Fibroblast of villous mesenchyme (primary cell): ENCODE results near the gene PRDM16. TPM values are rescaled to one million over a fixed set of nuclear protein-coding genes. Genes with fewer than 3 reads are reported as not detected.

Source experiments
- DNase-seq: peaks from one replicate; pipeline ENCODE4 v3.0.0-alpha.2; 2010; ENCODE audit warnings: low read depth
- H3K4me3 ChIP-seq: 2 replicates; pipeline ENCODE4 v1.5.1; 2011; ENCODE audit warnings: low read depth, mild to moderate bottlenecking, low read length
- CTCF ChIP-seq: IDR thresholded peaks from 2 replicates; pipeline ENCODE4 v1.5.1; 2012; ENCODE audit warnings: low read depth, mild to moderate bottlenecking, low read length; ENCODE audit not compliant: insufficient read depth
- total RNA-seq: library from RNA; depleted of rRNA; stranded (reverse); fragments of >200 nt; gene quantifications from 2 replicates; pipeline ENCODE4 v1.2.3, GENCODE V29; 2012

The PRDM16 gene
- total RNA-seq, 1 donor = 1.7 TPM

GRCh38 chr1:3427711-3428704 is 359.0 kb downstream of the PRDM16 start:
- no peak for DNase-seq
- TF ChIP-seq CTCF = no peak
- no peak overlapping the region for H3K4me3 ChIP-seq

DNA sequence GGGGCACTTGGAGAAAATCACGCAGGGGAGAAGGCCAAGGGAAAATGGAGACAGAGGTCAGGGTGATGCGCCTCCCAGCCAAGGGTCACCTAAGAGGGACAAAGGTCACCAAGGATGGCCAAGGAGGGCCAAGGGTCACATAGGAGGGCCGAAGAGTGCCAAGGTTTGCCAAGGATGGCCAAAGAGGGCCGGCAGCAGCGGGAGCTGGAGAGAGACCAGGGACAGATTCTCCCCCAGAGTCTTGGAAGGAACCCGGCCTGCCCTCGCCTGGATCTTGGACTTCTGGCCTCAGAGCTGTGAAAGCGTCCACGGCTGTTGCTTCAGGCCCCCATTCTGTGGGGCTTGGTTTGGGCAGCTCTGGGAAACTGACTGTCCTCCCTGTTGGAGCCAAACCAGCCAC is 359.9 kb downstream of the PRDM16 start:
- DNase-seq = no peak
- H3K4me3 ChIP-seq = no peak overlapping the region
- TF ChIP-seq CTCF = no peak

GRCh38 chr1:3429320-3429719 is 360.3 kb downstream of the PRDM16 start:
- no peak for DNase-seq

GRCh38 chr1:3429766-3430165 is 360.8 kb downstream of the PRDM16 start:
- H3K4me3 ChIP-seq = no peak overlapping the region
- no peak for TF ChIP-seq CTCF
- DNase-seq = no peak

More at GRCh38 chr1:3429320-3429719, 360.3 kb downstream of the PRDM16 start:
- TF ChIP-seq CTCF = no peak
- H3K4me3 ChIP-seq = no peak overlapping the region

GRCh38 chr1:3430406-3430805 is 361.4 kb downstream of the PRDM16 start:
- H3K4me3 ChIP-seq = no peak overlapping the region
- no peak for TF ChIP-seq CTCF
- DNase-seq = no peak

DNA sequence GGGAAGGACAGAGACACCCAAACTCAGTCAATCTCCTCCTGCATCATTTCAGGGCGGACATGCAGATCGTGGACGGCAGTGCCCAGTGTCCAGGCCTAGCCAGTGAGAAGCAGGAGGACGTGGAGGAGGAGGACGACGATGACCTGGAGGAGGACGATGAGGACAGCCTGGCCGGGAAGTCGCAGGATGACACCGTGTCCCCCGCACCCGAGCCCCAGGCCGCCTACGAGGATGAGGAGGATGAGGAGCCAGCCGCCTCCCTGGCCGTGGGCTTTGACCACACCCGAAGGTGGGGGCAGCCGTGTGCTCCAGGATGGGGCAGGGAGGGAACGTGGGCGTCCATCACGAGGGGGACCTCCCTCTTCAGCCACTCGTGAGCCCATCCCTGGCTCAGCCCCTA is 361.8 kb downstream of the PRDM16 start:
- no peak for TF ChIP-seq CTCF
- H3K4me3 ChIP-seq = no peak overlapping the region
- DNase-seq = no peak
